Measurements from ENCODE around the gene OLFM2.
"Not testable (repeated sequence)": the region's sequence is repeated elsewhere in the genome, so short reads cannot be mapped to it uniquely, and the experiment has no call there.

OLFM2 gene

GRCh38 chr19:9936326-9937000 lies at the start of gene OLFM2:
Gene OLFM2, minus strand, starts transcription at chr19:9936515. Its CDS starts 149 bp downstream, at chr19:9936366.
- DNase-seq, result no peak

- no peak for DNase-seq
Observed at GRCh38 chr19:9981406-9982260, 45.3 kb upstream of the OLFM2 start.

- DNase-seq, result no peak
Observed at GRCh38 chr19:9972103-9972502, 35.8 kb upstream of the OLFM2 start.

- DNase-seq, result no peak
Observed at GRCh38 chr19:9971166-9971897, 35.0 kb upstream of the OLFM2 start.

- DNase-seq, result no peak
Observed at GRCh38 chr19:9970481-9970880, 34.2 kb upstream of the OLFM2 start.

- DNase-seq, result no peak
Observed at GRCh38 chr19:9969688-9969975, 33.3 kb upstream of the OLFM2 start.

- DNase-seq, result no peak
Observed at GRCh38 chr19:9968820-9969687, 32.7 kb upstream of the OLFM2 start.

- no peak for DNase-seq
Observed at GRCh38 chr19:9967326-9967725, 31.0 kb upstream of the OLFM2 start.

GRCh38 chr19:9966448-9966847 lies 30.1 kb upstream of the OLFM2 start:
- no peak for DNase-seq

- no peak for DNase-seq
Observed at GRCh38 chr19:9966024-9966423, 29.7 kb upstream of the OLFM2 start.

- no peak for DNase-seq
Observed at GRCh38 chr19:9962623-9963290, 26.4 kb upstream of the OLFM2 start.

- DNase-seq, result no peak
Observed at GRCh38 chr19:9961103-9961502, 24.8 kb upstream of the OLFM2 start.

GRCh38 chr19:9958379-9958821 lies 22.1 kb upstream of the OLFM2 start:
- no peak for DNase-seq

GRCh38 chr19:9956956-9957355 lies 20.6 kb upstream of the OLFM2 start:
- no peak for DNase-seq

GRCh38 chr19:9953802-9954542 lies 17.7 kb upstream of the OLFM2 start:
- DNase-seq, result no peak

- no peak for DNase-seq
Observed at GRCh38 chr19:9952276-9952675, 16.0 kb upstream of the OLFM2 start.

- DNase-seq, result no peak
Observed at GRCh38 chr19:9947441-9947840, 11.1 kb upstream of the OLFM2 start.

- not testable (repeated sequence) for DNase-seq
Observed at GRCh38 chr19:9946528-9947125, 10.3 kb upstream of the OLFM2 start.

GRCh38 chr19:9945319-9945966 lies 9.1 kb upstream of the OLFM2 start:
- no peak for DNase-seq

- DNase-seq, result no peak
Observed at GRCh38 chr19:9943744-9944143, 7.4 kb upstream of the OLFM2 start.

All from activated CD4-positive, alpha-beta T cell treated with anti-CD3 and anti-CD28 coated beads, Interleukin-10, Interleukin-2, amounts not matched to agents 100 ng/mL and 50 ng/mL, durations not matched to agents 16 hours and 8 hours (primary cell).